Smooth muscle cell of bladder (primary cell): ENCODE data around the gene BATF3. TPM values are rescaled to one million over a fixed set of nuclear protein-coding genes. Genes with fewer than 3 reads are reported as not detected.

Experiments
- total RNA-seq: library from RNA; depleted of rRNA; stranded (reverse); fragments of >200 nt; gene quantifications from 2 replicates; pipeline ENCODE4 v1.2.3, GENCODE V29; 2014

Gene BATF3
- total RNA-seq = 0.65 and 0.71 TPM in 2 replicates

GRCh38 chr1:212699625-212700222, at the start of gene BATF3:
Gene BATF3 (minus strand): TSS chr1:212699840. CDS start chr1:212699762, 78 bp downstream.

Other genes with a start within 250 kb of the BATF3 start
- 1.4 and 2.8 TPM in 2 replicates for gene ATF3, start 91.1 kb downstream of the BATF3 start, total RNA-seq
- gene NSL1, start 91.9 kb upstream of the BATF3 start, total RNA-seq = 22.3 and 22.9 TPM in 2 replicates
- gene TATDN3, start 92.1 kb upstream of the BATF3 start, total RNA-seq = 16.8 and 20.1 TPM in 2 replicates
- 0.28 TPM in 1 of 2 replicates, not detected in the other for gene SPATA45, start 147.8 kb upstream of the BATF3 start, total RNA-seq
- 7.3 and 8.2 TPM in 2 replicates for gene FLVCR1, start 158.4 kb upstream of the BATF3 start, total RNA-seq